HG03139 (cell line): ENCODE results near the gene MAGEH1.
"Not testable (repeated sequence)": the region's sequence is repeated elsewhere in the genome, so short reads cannot be mapped to it uniquely, and the experiment has no call there.

Experiments
- ATAC-seq: cut with Tn5 transposase; IDR thresholded peaks from one replicate; pipeline ENCODE4 v1.9.1; 2021; ENCODE audit not compliant: unreplicated experiment

Gene MAGEH1, protein sequence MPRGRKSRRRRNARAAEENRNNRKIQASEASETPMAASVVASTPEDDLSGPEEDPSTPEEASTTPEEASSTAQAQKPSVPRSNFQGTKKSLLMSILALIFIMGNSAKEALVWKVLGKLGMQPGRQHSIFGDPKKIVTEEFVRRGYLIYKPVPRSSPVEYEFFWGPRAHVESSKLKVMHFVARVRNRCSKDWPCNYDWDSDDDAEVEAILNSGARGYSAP

GRCh38 chrX:55451990-55452832 lies at the start of gene MAGEH1:
TSS of gene MAGEH1 (plus strand) at chrX:55452127. CDS start at chrX:55452375, 248 bp downstream.
- peak; percentile 98 for ATAC-seq

DNA sequence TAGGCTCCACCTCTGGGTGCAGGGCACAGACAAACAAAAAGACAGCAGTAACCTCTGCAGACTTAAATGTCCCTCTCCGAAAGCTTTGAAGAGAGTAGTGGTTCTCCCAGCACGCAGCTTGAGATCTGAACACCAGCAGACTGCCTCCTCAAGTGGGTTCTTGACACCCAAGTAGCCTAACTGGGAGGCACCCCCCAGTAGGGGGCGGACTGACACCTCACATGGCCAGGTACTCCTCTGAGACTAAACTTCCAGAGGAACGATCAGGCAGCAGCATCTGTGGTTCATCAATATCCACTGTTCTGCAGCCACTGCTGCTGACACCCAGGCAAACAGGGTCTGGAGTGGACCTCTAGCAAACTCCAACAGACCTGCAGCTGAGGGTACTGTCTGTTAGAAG lies 24.8 kb upstream of the MAGEH1 start:
- ATAC-seq: not testable (repeated sequence)

DNA sequence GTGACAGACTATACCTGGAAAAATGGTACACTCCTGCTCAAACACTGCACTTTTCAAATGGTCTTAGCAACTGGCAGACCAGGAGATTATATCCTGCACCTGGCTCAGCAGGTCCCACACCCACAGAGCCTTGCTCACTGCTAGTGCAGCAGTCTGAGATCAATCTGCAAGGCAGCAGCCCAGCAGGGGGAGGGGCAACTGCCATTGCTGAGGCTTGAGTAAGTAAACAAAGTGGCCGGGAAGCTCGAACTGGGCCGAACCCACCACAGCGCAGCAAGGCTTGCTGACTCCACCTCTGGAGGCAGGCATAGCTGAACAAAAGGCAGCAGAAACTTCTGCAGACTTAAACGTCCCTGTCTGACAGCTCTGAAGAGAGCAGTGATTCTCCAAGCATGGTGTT lies 8.5 kb upstream of the MAGEH1 start:
- not testable (repeated sequence) for ATAC-seq

- ATAC-seq: no peak
Measured at GRCh38 chrX:55450259-55450658, 1.7 kb upstream of the MAGEH1 start.

- ATAC-seq: no peak
Measured at GRCh38 chrX:55451141-55451540, 786 bp upstream of the MAGEH1 start.

GRCh38 chrX:55451626-55451989 lies 319 bp upstream of the MAGEH1 start:
- ATAC-seq: peak; percentile 20

DNA sequence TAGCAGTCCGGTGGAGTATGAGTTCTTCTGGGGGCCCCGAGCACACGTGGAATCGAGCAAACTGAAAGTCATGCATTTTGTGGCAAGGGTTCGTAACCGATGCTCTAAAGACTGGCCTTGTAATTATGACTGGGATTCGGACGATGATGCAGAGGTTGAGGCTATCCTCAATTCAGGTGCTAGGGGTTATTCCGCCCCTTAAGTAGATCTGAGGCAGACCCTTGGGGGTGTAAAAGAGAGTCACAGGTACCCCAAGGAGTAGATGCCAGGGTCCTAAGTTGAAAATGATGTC lies 852 bp downstream of the MAGEH1 start:
- ATAC-seq: no peak

DNA sequence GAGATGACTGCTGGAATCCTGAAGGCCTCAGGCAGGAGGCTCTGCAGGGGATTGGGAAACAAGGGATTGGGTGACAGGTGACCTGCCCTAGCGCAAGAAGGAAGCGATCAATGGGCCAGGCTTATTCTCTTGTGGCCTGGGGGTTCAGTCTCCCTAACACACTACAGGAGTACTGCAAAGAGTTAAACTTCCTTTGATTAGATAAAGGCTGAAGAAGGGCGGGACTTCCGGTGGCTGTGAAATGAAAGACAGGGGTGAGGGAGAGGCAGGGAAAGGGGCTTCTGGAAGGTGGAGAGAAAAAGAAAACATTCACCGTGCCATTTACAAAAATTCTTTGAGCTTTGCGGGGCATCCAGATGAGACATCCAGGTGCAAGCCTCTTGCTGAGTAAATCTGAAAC lies 3.8 kb downstream of the MAGEH1 start:
- not testable (repeated sequence) for ATAC-seq

GRCh38 chrX:55459426-55459825 lies 7.5 kb downstream of the MAGEH1 start:
- not testable (repeated sequence) for ATAC-seq

DNA sequence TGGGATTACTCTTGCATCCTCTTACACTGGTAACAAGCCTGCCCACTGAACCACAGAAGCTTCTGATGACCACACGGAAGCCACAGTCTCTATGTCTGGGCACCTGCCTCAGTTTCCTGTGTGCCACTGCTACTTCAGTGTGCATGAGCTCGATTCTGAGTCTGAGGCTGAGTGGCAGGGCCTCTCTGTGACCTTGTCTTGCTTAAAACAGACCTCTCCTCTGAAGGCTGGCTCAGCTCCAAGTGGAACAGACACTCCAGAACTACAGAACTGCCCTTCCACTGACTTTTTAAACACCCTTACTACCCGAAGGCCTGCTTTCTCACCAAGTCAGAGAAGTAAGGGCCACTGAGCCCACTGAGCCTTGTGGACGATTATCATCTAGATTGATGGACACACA lies 8.0 kb downstream of the MAGEH1 start:
- ATAC-seq: not testable (repeated sequence)

- ATAC-seq: not testable (repeated sequence)
Measured at GRCh38 chrX:55464050-55464449, 12.1 kb downstream of the MAGEH1 start.

- ATAC-seq: not testable (repeated sequence)
Measured at GRCh38 chrX:55465108-55465507, 13.2 kb downstream of the MAGEH1 start.

GRCh38 chrX:55465791-55466190 lies 13.9 kb downstream of the MAGEH1 start:
- ATAC-seq: not testable (repeated sequence)

- not testable (repeated sequence) for ATAC-seq
Measured at GRCh38 chrX:55479956-55480355, 28.0 kb downstream of the MAGEH1 start.

- ATAC-seq: no peak
Measured at GRCh38 chrX:55480390-55481062, 28.6 kb downstream of the MAGEH1 start.

GRCh38 chrX:55484948-55485347 lies 33.0 kb downstream of the MAGEH1 start:
- ATAC-seq: no peak

DNA sequence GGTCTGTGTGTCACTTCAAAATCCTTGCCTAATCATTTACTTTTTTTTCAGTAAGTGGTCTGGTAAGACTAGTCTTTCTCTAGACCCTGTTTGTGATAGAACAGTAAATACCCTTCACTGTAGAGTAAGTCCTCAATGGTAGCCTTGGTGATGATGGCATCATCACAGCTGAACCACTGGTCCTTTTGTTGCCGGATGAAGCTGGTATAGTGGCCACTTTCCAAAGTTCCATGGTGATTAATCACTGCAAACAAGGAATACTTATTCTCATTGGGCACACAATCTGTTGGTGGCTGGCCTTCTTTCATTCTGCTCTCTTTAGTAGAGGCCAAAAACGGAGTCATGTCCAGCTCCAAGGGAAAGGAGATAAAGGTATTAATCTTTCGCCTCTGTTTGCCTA lies 34.8 kb downstream of the MAGEH1 start:
- ATAC-seq: no peak

- ATAC-seq: no peak
Measured at GRCh38 chrX:55487143-55487542, 35.2 kb downstream of the MAGEH1 start.

DNA sequence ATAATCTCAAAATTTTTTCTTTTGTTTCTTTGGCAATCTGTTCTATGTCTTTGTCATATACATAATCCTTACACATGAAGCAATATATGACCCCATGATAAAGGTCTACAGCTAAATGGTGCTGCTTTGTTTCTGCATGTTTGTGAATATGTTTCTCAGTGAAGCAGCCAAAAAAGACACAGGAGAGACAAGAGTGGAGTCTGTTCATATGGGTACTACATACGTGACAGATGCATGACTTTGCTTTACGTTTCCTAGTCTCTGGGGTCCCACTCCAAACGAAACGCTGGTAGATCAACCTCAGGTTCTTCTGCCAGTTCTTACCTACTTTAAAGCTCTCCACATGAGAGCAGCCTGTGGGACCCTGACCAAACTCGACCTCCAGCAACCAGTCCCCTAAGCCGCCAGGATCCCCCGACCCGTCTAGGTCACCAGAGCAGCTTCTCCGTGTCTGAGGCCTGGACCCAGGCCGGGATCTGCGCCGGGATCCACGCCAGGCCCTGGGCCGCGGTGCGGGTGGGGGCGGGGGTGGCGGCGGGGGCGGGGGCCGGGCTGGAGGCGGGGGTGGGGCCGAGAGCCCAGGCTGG lies 36.2 kb downstream of the MAGEH1 start:
- no peak for ATAC-seq

GRCh38 chrX:55488593-55489313 lies 36.8 kb downstream of the MAGEH1 start:
- peak; percentile 50 for ATAC-seq
